ENCODE results near the gene LSS. TPM values are rescaled to one million over a fixed set of nuclear protein-coding genes. Genes with fewer than 3 reads are reported as not detected.

LSS gene
- total and polyA plus RNA-seq, 2 donors (not counting 3 experiments of a cell fraction or from before 2014, with no cell fraction given), result 120 to 141 TPM

GRCh38 chr21:46227811-46228344 is 696 bp downstream of the LSS start:
- Histone ChIP-seq H4K20me1 (replicated peaks; ENCODE audit: control insufficient read depth, extremely low read depth, insufficient read depth, low read length) (no peaks in the 10 kb centered on the region), H3K36me3 (ENCODE audit: control insufficient read depth in 2 of 2, extremely low read depth in 1 of 2, insufficient read depth in 2 of 2, low read length in 2 of 2) (peaks cover 0 to 3% of the 10 kb centered on the region in 2 experiments), H3K9ac (replicated peaks; ENCODE audit: extremely low read depth, insufficient read depth, low read length) (peak overlapping the region; percentile 46), H3K4me3 (replicated peaks in 1 of 3; ENCODE audit: insufficient read depth in 1 of 3, low read depth in 1 of 3, low read length in 3 of 3) (peak overlapping the region; percentile 73 to 90 (median 81)), H3K4me2 (ENCODE audit: insufficient read depth, low read length) (peak overlapping the region; percentile 78), H3K9me3 (replicated peaks; ENCODE audit: control insufficient read depth, insufficient read depth, low read length) (no peaks in the 10 kb centered on the region), H2AFZ (ENCODE audit: low read depth, low read length) (peak overlapping the region; percentile 72), H3K9me1 (replicated peaks; ENCODE audit: control insufficient read depth, extremely low read depth, insufficient read depth, low read length) (no peaks in the 10 kb centered on the region), H3K4me1 (ENCODE audit: control insufficient read depth, extremely low read depth, insufficient read depth, low read length) (peaks cover 22% of the 10 kb centered on the region), H3K79me2 (ENCODE audit: control insufficient read depth, insufficient read depth, low read length) (peaks cover 39% of the 10 kb centered on the region), H3K27ac (ENCODE audit: insufficient read depth, low read depth, low read length) (peak overlapping the region; percentile 1), H3K27me3 (ENCODE audit: control insufficient read depth in 2 of 2, insufficient read depth in 2 of 2, low read length in 2 of 2) (no peaks in the 10 kb centered on the region)
- POLR2A ChIA-PET, result no interaction called here
- FAIRE-seq (peak; percentile 70), DNase-seq (ENCODE audit: low read depth, low spot score) (peak; percentile 7)
- intact Hi-C loops (cut with micrococcal nuclease) (loop anchor here (2.0 to 5.0 kb wide), 4 partner anchors 57 to 256 kb away; partner anchors contain the start of genes MCM3AP and PCNT), dilution Hi-C loops (cut with MboI; ENCODE audit: extremely low pct_ligation_motif_present, low sequenced_read_pairs) (no loop called here)
- TSS peak; percentile 23 for BruUV-seq (replicated peaks)
- TF ChIP-seq POLR2A (IDR thresholded peaks at IDR 0.05; ENCODE audit: low read depth, low read length) (no peak), CTCF (IDR thresholded peaks at IDR 0.05; ENCODE audit: extremely low read depth in 1 of 2, insufficient read depth in 1 of 2, low read depth in 1 of 2, low read length in 2 of 2) (no peak), MAX (IDR thresholded peaks at IDR 0.05; ENCODE audit: insufficient read depth, insufficient read length) (no peak), JUN (IDR thresholded peaks at IDR 0.05; ENCODE audit: borderline replicate concordance, insufficient read depth, insufficient read length, low read depth) (no peak), GATA2 (IDR thresholded peaks at IDR 0.05; ENCODE audit: insufficient read depth, insufficient read length, low read depth, low read length) (no peak), FOS (IDR thresholded peaks at IDR 0.05; ENCODE audit: borderline replicate concordance, insufficient read depth, low read length) (no peak), MYC (IDR thresholded peaks at IDR 0.05; ENCODE audit: low read depth, low read length) (no peak), POLR2AphosphoS5 (IDR thresholded peaks at IDR 0.05; ENCODE audit: insufficient read depth, low read depth, low read length) (no peak)
- CTCF ChIA-PET, result interaction anchor here (1.0 to 2.2 kb wide), 3 partner anchors 75 to 98 kb away, joined by 3 to 12 read pairs (median 5); a partner anchor contains a TSS

All from endothelial cell of umbilical vein (primary cell).